HG03521 (cell line): ENCODE measurements around the gene FAM98C.
"Not testable (repeated sequence)": the region's sequence is repeated elsewhere in the genome, so short reads cannot be mapped to it uniquely, and the experiment has no call there.

Experiments used
- ATAC-seq: cut with Tn5 transposase; IDR thresholded peaks from one replicate; pipeline ENCODE4 v1.9.1; 2021; ENCODE audit warnings: mild to moderate bottlenecking, moderate library complexity; ENCODE audit not compliant: unreplicated experiment

FAM98C gene

GRCh38 chr19:38395381-38396114, 7.3 kb upstream of the FAM98C start:
- no peak for ATAC-seq

GRCh38 chr19:38399081-38399480, 3.8 kb upstream of the FAM98C start:
- no peak for ATAC-seq

DNA sequence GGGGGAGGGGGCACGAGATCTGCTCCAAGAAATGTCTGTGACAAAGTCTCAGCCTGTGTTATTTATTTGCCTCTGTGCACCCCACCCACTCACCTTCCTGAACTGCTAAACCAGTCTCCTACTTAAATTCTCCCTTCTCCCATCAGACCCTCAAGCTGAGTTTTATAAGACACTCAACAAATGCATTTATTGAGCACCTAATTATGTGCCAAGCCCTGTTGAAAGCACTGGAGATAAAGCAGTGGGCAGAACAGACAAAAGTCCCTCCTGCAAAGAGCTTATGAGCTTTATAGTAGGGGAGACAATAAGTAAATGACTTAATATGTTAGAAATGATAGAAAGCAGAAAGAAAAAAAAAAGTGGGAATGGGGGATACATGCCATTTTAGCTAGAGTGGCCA, 3.4 kb upstream of the FAM98C start:
- ATAC-seq, result no peak

DNA sequence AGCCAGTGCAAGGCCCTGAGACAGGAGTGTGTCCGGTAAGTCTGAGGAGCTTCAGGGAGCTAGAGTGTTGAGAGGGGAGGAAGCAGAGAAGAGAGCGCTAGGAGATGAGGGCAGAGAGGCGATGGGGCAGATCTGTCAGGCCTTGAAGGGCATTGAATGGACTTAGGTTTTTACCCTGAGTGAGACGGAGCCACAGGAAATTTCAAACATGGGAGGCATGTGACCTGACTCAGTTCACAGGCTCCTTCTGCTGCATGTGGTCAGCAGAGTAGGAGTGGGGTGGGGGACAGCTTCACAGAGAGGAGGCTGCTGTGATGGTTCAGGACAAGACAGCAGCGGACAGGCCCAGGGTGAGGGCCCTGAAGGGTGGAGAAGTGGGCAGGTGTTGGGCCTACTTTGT, 2.5 kb upstream of the FAM98C start:
- ATAC-seq, result no peak

DNA sequence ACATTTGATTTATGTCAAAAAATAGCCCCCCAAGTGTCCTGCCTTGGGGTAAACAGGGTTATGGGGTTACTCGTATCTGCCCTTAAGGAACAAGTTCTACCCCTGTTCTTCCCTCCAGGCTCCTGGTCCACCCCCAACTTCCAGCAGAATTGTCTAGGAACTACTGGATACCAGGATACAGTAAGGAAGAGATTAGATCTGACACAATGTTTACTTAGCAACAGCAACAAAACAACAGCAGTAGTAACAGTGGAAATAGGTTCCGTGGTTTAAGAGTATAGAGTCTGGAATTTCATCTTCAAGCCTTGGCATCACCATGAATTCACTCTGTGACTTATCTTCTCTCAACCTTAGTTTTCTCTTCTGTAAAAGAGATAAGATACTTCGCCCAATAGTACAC, 1.7 kb upstream of the FAM98C start:
- no peak for ATAC-seq

DNA sequence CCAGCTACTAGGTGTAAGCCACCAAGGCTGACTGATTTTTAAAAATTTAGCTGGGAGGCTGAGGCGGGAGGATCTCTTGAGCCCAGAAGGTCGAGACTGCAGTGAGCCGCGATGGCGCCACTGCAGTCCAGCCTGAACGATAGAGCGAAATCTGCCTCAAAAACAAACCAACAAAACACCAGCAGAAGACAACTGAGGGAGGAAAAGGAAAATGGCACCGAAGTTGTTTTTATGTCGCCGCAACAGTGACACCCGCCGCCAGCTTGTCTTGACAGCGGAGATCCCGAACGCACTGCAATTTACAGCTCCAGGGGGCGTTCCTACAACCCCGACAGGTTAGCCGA, 298 bp upstream of the FAM98C start:
- ATAC-seq, result peak; percentile 1

- ATAC-seq, result no peak
These were observed 2.0 kb downstream of the FAM98C start for GRCh38 chr19:38404858-38405257.

- no peak for ATAC-seq
These were observed 2.4 kb downstream of the FAM98C start for GRCh38 chr19:38405276-38405675.

GRCh38 chr19:38409631-38410133, 6.8 kb downstream of the FAM98C start:
- no peak for ATAC-seq

- not testable (repeated sequence) for ATAC-seq
These were observed 7.5 kb downstream of the FAM98C start for GRCh38 chr19:38410407-38410806.

- ATAC-seq, result no peak
These were observed 8.3 kb downstream of the FAM98C start for GRCh38 chr19:38411041-38411712.

GRCh38 chr19:38411898-38412297, 9.0 kb downstream of the FAM98C start:
- ATAC-seq, result not testable (repeated sequence)

- no peak for ATAC-seq
These were observed 9.6 kb downstream of the FAM98C start for GRCh38 chr19:38412491-38412890.

DNA sequence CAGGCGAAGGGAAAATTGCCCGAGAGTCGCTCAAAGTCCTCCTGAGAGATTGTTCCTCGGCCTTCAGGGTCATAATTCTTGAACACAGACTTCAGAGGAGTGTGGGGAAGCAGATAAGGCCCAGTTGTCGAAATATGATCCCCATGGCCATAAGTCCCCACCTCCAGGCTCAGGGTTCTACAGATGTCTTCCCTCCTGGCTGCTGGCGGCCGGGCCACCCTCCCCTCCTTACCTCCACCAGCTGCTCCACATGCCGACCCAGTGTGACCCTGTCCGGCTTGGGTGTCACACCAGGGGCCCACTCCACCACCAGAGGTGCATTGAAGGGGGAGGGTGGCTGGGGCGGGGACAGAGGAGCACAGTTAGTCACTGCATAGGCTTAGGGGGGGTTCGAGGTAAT, 10.1 kb downstream of the FAM98C start:
- no peak for ATAC-seq

GRCh38 chr19:38413416-38413815, 10.5 kb downstream of the FAM98C start:
- ATAC-seq, result no peak

DNA sequence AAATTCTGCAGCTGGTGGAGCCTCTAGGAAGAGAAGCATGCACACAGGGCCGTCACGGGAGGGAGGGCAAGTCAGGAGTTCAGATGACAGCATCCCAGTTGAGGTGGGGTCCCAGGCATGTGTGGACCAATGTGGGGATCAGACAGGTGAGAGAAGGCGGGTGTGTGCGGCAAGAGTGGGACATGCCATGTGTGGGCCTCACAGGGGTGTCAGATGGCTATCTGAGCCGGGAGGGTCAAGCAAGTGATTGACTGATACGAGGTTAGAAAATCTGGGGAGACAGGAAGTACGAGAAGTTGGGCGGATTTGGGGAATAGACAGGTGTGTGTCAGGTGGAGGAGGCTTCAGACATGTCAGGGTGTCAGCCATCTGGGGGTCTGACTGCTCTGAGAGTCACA, 14.3 kb downstream of the FAM98C start:
- no peak for ATAC-seq

GRCh38 chr19:38417544-38418506, 14.9 kb downstream of the FAM98C start:
- ATAC-seq, result no peak

GRCh38 chr19:38420935-38421334, 18.0 kb downstream of the FAM98C start:
- ATAC-seq, result no peak

DNA sequence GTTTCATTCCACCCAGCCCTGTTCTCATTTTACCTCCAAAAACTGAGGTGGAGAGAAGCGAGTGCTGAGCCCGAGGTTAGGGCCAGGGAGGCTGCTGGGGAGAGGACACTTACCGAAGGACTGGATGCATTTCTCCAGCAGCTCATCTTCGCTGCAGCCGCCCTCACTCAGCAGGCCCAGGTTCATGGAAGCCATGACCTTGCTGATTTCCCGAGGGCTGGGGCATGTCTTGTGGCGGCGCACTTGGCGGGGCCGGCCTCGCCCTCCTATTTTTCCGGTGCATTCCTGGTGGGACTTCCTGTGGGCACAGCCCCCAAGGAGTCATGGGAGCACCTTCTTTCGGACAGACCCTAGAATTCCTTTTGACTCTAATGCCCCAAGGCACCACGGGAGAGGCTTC, 19.0 kb downstream of the FAM98C start:
- no peak for ATAC-seq

GRCh38 chr19:38422438-38422837, 19.5 kb downstream of the FAM98C start:
- no peak for ATAC-seq

- ATAC-seq, result no peak
These were observed 21.4 kb downstream of the FAM98C start for GRCh38 chr19:38424272-38424671.
